H1 (cell line): ENCODE data around the gene ASGR1. TPM values are rescaled to one million over a fixed set of nuclear protein-coding genes. Genes with fewer than 3 reads are reported as not detected.

Experiments used
- CHD1 ChIP-seq: IDR thresholded peaks from 2 replicates; pipeline ENCODE4 v1.6.1; 2012; ENCODE audit warnings: low read depth, low read length, improper control_type of control experiment
- CREB1 ChIP-seq: IDR thresholded peaks from 2 replicates; pipeline ENCODE4 v1.6.1; 2012; ENCODE audit warnings: inconsistent platforms
- GTF2F1 ChIP-seq: IDR thresholded peaks from 2 replicates; pipeline ENCODE4 v1.6.1; 2012; ENCODE audit warnings: low read depth, low read length, improper control_type of control experiment, borderline replicate concordance
- HDAC2 ChIP-seq, 2 experiments: fragments of 300-600 bp in 1 of 2; sonication (generic) in 1 of 2; IDR thresholded peaks; 2 replicates each; pipeline ENCODE4 v1.6.1; 2011 to 2012; ENCODE audit warnings: low read depth in 2 of 2, low read length in 2 of 2, mild to moderate bottlenecking in 2 of 2, moderate library complexity in 2 of 2, borderline replicate concordance in 1 of 2, inconsistent platforms in 1 of 2
- JUN ChIP-seq: IDR thresholded peaks from 2 replicates; pipeline ENCODE4 v1.6.1; 2011; ENCODE audit warnings: low read depth, mild to moderate bottlenecking, improper control_type of control experiment, low read length
- RAD21 ChIP-seq, 2 experiments: IDR thresholded peaks in 1 of 2; conservative IDR thresholded peaks in 1 of 2; 2 replicates each; pipeline ENCODE4 v1.6.1; 2011; ENCODE audit warnings: low read depth in 2 of 2, low read length in 2 of 2, improper control_type of control experiment in 1 of 2, inconsistent platforms in 1 of 2, mild to moderate bottlenecking in 1 of 2, moderate library complexity in 1 of 2
- RBBP5 ChIP-seq: IDR thresholded peaks from 2 replicates; pipeline ENCODE4 v1.7.1; 2012; ENCODE audit warnings: low read depth, mild to moderate bottlenecking, inconsistent platforms, low read length, moderate library complexity, borderline replicate concordance
- RNF2 ChIP-seq: fragments of 200-900, 300-1000 bp; sonication (generic); IDR thresholded peaks from 2 replicates; pipeline ENCODE4 v1.7.1; 2016; ENCODE audit warnings: borderline replicate concordance, low read depth, mild to moderate bottlenecking, antibody characterized with exemption, low read length; ENCODE audit not compliant: poor library complexity, severe bottlenecking; ENCODE audit errors: missing control alignments
- RXRA ChIP-seq: IDR thresholded peaks from 2 replicates; pipeline ENCODE4 v1.6.1; 2011; ENCODE audit warnings: low read depth, mild to moderate bottlenecking, low read length, moderate library complexity; ENCODE audit not compliant: insufficient read depth
- SAP30 ChIP-seq: fragments of 300-600 bp; sonication (generic); IDR thresholded peaks from 2 replicates; pipeline ENCODE4 v1.7.1; 2012; ENCODE audit warnings: low read length, moderate library complexity, mild to moderate bottlenecking, inconsistent platforms; ENCODE audit not compliant: insufficient read depth, insufficient replicate concordance
- SIN3A ChIP-seq, 2 experiments: IDR thresholded peaks in 1 of 2; conservative IDR thresholded peaks in 1 of 2; 2 replicates each; pipeline ENCODE4 v1.6.1; 2011 to 2012; ENCODE audit warnings: low read length in 2 of 2, improper control_type of control experiment in 1 of 2, low read depth in 1 of 2, mild to moderate bottlenecking in 1 of 2
- SP1 ChIP-seq: IDR thresholded peaks from 2 replicates; pipeline ENCODE4 v1.6.1; 2011; ENCODE audit warnings: low read depth, low read length
- ZNF274 ChIP-seq: IDR thresholded peaks from 2 replicates; pipeline ENCODE4 v1.7.0; 2012; ENCODE audit warnings: low read length, borderline replicate concordance; ENCODE audit errors: extremely low read depth
- polyA plus RNA-seq, 7 experiments: library from polyadenylated mRNA; depleted of rRNA in 3 of 7; stranded (reverse) in 5 of 7; unstranded in 2 of 7; fragments of >200 nt in 5 of 7; fragments of 200-250 nt in 2 of 7; gene quantifications; 1 replicate in 5 of 7; 2 replicates in 1 of 7; 4 replicates in 1 of 7; pipeline versions ENCODE4 v1.2.1 to v1.2.3, GENCODE V29; 2011 to 2013; ENCODE audit warnings: missing spikeins in 2 of 7, mixed read lengths in 2 of 7
- total RNA-seq: library from RNA; stranded (reverse); fragmentation: NEBNext Ultra II Directional; extraction: Animal tissue kit (Norgen Biotek cat#: 25700); gene quantifications from 2 replicates; pipeline ENCODE4 v1.2.1, GENCODE V29; 2021
- TF ChIP-seq, protein P1 (sequence below): IDR thresholded peaks from 2 replicates; pipeline ENCODE4 v1.6.1; 2012; ENCODE audit warnings: low read length, inconsistent platforms
- TF ChIP-seq, protein P2 (sequence below): IDR thresholded peaks from 2 replicates; pipeline ENCODE4 v1.6.1; 2012; ENCODE audit warnings: inconsistent platforms

Gene ASGR1
- total and polyA plus RNA-seq, 2 of the 8 experiments (the other 6 are each of a cell fraction or from before 2014, with no cell fraction given), result 10.8 to 14.5 TPM

DNA sequence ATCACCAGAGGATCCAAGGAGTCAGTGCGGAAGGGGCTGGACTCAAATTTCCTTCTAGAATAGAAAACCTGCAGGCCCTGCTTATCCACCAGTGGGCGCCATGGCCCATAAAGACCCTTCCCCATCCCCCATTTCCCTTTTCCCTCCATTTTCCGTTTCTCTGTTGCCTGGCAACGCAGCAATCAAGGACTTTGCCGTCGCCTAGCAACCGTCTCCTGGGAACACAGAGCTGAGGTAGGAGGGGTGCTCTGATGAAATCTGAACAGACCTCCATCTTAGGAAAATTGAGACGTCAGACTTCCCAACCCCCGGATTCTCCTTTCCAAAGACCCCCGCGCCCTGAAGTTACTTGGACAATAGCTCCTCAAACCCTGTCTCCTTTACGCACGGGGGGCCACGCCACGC, 34.7 kb upstream of the ASGR1 start (continued):
- TF ChIP-seq SAP30 (peak; percentile 39), RBBP5 (no peak), RNF2 (no peak), CREB1 (no peak; the same call in 1 of the 2 replicates), CHD1 (no peak), SP1 (peak; percentile 92), ZNF274 (no peak), RAD21 (IDR thresholded peaks at IDR 0.05 in 1 of 2, conservative IDR thresholded peaks at IDR 0.05 in 1 of 2; ENCODE audit: low read depth in 2 of 2, low read length in 2 of 2) (peak; percentile 53 to 63), HDAC2 (IDR thresholded peaks at IDR 0.05; ENCODE audit: borderline replicate concordance in 1 of 2, low read depth in 2 of 2, low read length in 2 of 2) (no peak), GTF2F1 (no peak), SIN3A (conservative IDR thresholded peaks at IDR 0.05 in 1 of 2, IDR thresholded peaks at IDR 0.05 in 1 of 2; ENCODE audit: low read depth in 1 of 2, low read length in 2 of 2) (peak; percentile 67 to 96; a peak in 2 of 4 replicates), RXRA (no peak), JUN (no peak)
- TF ChIP-seq, protein P1, sequence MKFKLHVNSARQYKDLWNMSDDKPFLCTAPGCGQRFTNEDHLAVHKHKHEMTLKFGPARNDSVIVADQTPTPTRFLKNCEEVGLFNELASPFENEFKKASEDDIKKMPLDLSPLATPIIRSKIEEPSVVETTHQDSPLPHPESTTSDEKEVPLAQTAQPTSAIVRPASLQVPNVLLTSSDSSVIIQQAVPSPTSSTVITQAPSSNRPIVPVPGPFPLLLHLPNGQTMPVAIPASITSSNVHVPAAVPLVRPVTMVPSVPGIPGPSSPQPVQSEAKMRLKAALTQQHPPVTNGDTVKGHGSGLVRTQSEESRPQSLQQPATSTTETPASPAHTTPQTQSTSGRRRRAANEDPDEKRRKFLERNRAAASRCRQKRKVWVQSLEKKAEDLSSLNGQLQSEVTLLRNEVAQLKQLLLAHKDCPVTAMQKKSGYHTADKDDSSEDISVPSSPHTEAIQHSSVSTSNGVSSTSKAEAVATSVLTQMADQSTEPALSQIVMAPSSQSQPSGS, result peak; percentile 86; the same call in 1 of the 2 replicates
- TF ChIP-seq, protein P2, sequence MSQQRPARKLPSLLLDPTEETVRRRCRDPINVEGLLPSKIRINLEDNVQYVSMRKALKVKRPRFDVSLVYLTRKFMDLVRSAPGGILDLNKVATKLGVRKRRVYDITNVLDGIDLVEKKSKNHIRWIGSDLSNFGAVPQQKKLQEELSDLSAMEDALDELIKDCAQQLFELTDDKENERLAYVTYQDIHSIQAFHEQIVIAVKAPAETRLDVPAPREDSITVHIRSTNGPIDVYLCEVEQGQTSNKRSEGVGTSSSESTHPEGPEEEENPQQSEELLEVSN, result peak; percentile 88
